Activated CD4-positive, alpha-beta memory T cell treated with anti-CD3 and anti-CD28 coated beads for 36 hours (primary cell): ENCODE results near the gene STAC3. TPM values are rescaled to one million over a fixed set of nuclear protein-coding genes. Genes with fewer than 3 reads are reported as not detected.

Experiments
- CTCF ChIA-PET: fragments of 350-600 bp; sonication (Branson Sonifier 250); formaldehyde crosslinking; loops from one replicate; lab custom pipeline; 2021; ENCODE audit warnings: antibody characterized with exemption, inconsistent platforms; lab: Charles Lee
- POLR2A ChIA-PET: fragments of 350-600 bp; sonication (Branson Sonifier 250); formaldehyde crosslinking; loops from one replicate; lab custom pipeline; 2021; ENCODE audit warnings: antibody characterized with exemption; lab: Charles Lee
- DNase-seq: peaks from one replicate; pipeline ENCODE4 v3.0.0-alpha.2; 2020
- H3K27ac Mint-ChIP-seq: one replicate; pipeline ENCODE4 v1.8.0; 2021; ENCODE audit warnings: mixed read lengths
- H3K27me3 Mint-ChIP-seq: one replicate; pipeline ENCODE4 v1.8.0; 2021; ENCODE audit warnings: mixed read lengths
- H3K36me3 Mint-ChIP-seq: one replicate; pipeline ENCODE4 v1.8.0; 2021; ENCODE audit warnings: mixed read lengths
- H3K4me1 Mint-ChIP-seq: one replicate; pipeline ENCODE4 v1.8.0; 2021; ENCODE audit warnings: low read depth, mixed read lengths
- H3K4me3 Mint-ChIP-seq: one replicate; pipeline ENCODE4 v1.8.0; 2021; ENCODE audit warnings: mild to moderate bottlenecking, mixed read lengths
- H3K9me3 Mint-ChIP-seq: one replicate; pipeline ENCODE4 v1.8.0; 2021; ENCODE audit warnings: mixed read lengths
- intact Hi-C: fragments of 100-400 bp; cut with micrococcal nuclease; formaldehyde crosslinking; loops from one replicate; pipeline ENCODE4 v1.15.1; 2023
- total RNA-seq, 2 experiments: library from RNA; stranded (reverse); gene quantifications; one replicate each; pipeline ENCODE4 v1.2.3, GENCODE V29; 2021

The STAC3 gene
- total RNA-seq, 2 experiments from 2014 or later: 1.9 to 2.0 TPM

DNA sequence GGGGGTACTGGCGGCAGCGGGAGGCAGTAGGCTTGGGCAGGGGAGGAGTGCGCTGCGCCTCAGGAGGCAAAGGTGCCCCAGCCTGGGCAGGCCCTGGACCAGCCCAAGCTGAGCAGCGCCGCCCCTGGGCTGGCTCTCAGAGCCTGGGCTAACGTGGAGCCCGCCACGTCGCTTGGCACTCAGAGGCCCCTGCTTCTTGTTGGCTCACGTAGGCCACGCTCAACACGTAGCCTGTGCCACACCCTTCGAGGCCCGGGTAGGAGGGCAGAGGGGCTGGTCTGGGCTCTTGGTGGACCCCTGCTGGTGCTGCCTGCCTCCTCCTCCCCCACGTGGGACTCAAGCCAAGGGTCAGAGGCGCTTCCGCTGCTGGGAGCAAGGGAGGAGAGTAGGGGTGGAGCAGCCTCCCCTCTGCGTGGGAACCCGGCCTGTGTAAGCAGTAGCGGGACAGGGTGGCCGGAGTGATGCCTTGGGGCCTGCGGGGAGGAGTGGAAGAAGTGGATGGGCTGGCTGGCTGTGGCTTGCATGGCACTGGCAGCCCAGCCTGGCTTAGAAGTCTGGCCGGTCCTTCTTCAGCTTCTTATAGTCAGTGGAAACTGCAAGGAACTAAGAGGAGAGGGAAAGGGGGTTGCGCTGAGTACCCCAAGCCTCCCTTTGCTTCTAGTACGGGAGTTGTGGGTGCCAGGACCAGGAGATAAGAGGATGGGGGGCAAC, 15.8 kb downstream of the STAC3 start:
- CTCF ChIA-PET: interaction anchor here (15.0 kb wide), 1 partner anchor 20 kb away, joined by 447 read pairs; the partner anchor contains the start of gene NXPH4
- POLR2A ChIA-PET: no interaction called here
- DNase-seq: no peak

GRCh38 chr12:57234571-57235016, 16.4 kb downstream of the STAC3 start:
- ChIA-PET POLR2A (no interaction called here), CTCF (interaction anchor here (1.6 to 1.7 kb wide), 2 partner anchors 10 to 20 kb away, joined by 5 to 6 read pairs; no protein-coding TSS in a partner anchor)
- intact Hi-C loops: loop anchor here (5.0 kb wide), 1 partner anchor 288 kb away; the partner anchor contains the start of genes DDIT3 and MBD6
- Mint-ChIP-seq H3K27ac (peak overlapping the region; percentile 3), H3K4me3 (no peak overlapping the region), H3K27me3 (peaks cover 18% of the 10 kb centered on the region), H3K9me3 (no peaks in the 10 kb centered on the region), H3K4me1 (peaks cover 58% of the 10 kb centered on the region), H3K36me3 (peaks cover 54% of the 10 kb centered on the region)
- DNase-seq: no peak

More for the DNA sequence above, 15.8 kb downstream of the STAC3 start:
- Mint-ChIP-seq H3K27me3 (peaks cover 18% of the 10 kb centered on the region), H3K36me3 (peaks cover 49% of the 10 kb centered on the region), H3K27ac (no peak overlapping the region), H3K4me1 (peaks cover 57% of the 10 kb centered on the region), H3K4me3 (no peak overlapping the region), H3K9me3 (no peaks in the 10 kb centered on the region)
- intact Hi-C loops: loop anchor here (5.0 kb wide), 1 partner anchor 287 kb away; the partner anchor contains the start of genes DDIT3 and MBD6

DNA sequence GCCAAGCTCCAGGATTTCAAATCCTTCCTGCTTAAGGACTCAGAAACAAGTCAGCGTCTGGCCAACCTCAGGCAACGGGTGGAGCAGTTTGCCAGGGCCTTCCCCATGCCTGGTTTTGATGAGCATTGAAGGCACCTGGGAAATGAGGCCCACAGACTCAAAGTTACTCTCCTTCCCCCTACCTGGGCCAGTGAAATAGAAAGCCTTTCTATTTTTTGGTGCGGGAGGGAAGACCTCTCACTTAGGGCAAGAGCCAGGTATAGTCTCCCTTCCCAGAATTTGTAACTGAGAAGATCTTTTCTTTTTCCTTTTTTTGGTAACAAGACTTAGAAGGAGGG, 16.8 kb downstream of the STAC3 start:
- POLR2A ChIA-PET: interaction anchor here (0.5 to 1.1 kb wide), 2 partner anchors 9 to 18 kb away, joined by 3 read pairs; no protein-coding TSS in a partner anchor
- Mint-ChIP-seq H3K27me3 (peaks cover 18% of the 10 kb centered on the region), H3K4me1 (peaks cover 61% of the 10 kb centered on the region), H3K36me3 (peaks cover 56% of the 10 kb centered on the region), H3K27ac (peak overlapping the region; percentile 3), H3K4me3 (no peak overlapping the region), H3K9me3 (no peaks in the 10 kb centered on the region)
- intact Hi-C loops: no loop called here
- CTCF ChIA-PET: interaction anchor here (1.6 to 13.3 kb wide), 3 partner anchors 7 to 20 kb away, joined by 5 to 447 read pairs (median 6); a partner anchor contains a TSS
- DNase-seq: no peak

DNA sequence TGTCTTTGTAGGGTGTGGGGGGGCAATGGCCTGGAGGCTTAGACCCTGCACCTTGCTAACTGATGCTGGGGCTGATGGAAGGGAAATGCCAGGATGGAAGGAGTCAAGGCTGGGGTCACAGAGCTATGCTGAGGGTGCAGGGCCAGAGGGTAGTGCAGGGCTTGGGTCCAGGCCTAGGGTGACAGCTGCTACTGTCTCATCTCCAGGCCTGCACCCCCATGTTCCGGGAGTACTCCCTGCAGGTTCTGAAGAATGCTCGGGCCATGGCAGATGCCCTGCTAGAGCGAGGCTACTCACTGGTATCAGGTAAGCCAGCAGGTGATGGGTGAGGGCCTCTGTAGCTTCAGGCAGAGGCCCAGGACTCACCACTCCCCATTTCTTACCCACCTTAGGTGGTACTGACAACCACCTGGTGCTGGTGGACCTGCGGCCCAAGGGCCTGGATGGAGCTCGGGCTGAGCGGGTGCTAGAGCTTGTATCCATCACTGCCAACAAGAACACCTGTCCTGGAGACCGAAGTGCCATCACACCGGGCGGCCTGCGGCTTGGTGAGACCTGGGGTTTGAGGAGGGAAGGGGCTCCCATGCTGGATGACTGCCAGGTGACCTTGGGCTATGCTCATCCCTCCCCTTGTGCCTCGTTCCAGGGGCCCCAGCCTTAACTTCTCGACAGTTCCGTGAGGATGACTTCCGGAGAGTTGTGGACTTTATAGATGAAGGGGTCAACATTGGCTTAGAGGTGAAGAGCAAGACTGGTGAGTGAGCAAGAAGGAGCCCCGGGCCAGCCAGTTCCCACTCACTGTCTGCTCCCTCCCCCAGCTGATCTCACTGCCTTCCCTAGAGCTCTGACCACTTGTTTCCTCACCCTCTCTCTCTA, 17.4 kb downstream of the STAC3 start:
- Mint-ChIP-seq H3K36me3 (peaks cover 56% of the 10 kb centered on the region), H3K4me1 (peaks cover 63% of the 10 kb centered on the region), H3K9me3 (no peaks in the 10 kb centered on the region), H3K27me3 (peaks cover 14% of the 10 kb centered on the region), H3K4me3 (no peak overlapping the region), H3K27ac (no peak overlapping the region)
- intact Hi-C loops: no loop called here
- no peak for DNase-seq
- CTCF ChIA-PET: interaction anchor here (1.6 to 13.3 kb wide), 3 partner anchors 7 to 19 kb away, joined by 5 to 447 read pairs (median 6); a partner anchor contains a TSS
- POLR2A ChIA-PET: interaction anchor here (0.5 to 1.1 kb wide), 4 partner anchors 9 to 38 kb away, joined by 3 to 4 read pairs (median 3); no protein-coding TSS in a partner anchor

DNA sequence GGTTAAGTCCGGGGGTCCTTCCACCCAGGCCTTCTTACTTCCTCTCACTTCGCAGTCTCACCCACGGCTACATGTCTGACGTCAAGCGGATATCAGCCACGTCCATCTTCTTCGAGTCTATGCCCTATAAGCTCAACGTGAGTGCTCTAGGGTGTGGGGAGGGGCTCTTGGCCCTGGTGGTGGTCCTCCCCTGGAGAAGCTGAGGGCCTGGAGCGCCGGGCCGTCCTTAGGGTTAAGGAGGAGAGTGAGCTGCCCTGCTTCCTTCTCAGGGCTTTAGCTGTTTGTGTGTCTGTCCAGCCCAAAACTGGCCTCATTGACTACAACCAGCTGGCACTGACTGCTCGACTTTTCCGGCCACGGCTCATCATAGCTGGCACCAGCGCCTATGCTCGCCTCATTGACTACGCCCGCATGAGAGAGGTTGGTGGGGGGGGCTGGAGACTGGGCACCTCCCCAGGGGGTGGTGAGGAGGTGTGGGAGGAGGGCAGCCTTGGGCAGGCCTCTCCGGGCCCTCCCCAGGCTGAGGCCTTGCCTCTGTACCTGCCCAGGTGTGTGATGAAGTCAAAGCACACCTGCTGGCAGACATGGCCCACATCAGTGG, 18.7 kb downstream of the STAC3 start:
- DNase-seq: no peak
- H3K27ac Mint-ChIP-seq: no peak overlapping the region
- peaks cover 56% of the 10 kb centered on the region for H3K36me3 Mint-ChIP-seq
- peak overlapping the region; percentile 23 for H3K4me3 Mint-ChIP-seq
- intact Hi-C loops: no loop called here
- peaks cover 55% of the 10 kb centered on the region for H3K4me1 Mint-ChIP-seq
- H3K9me3 Mint-ChIP-seq: no peaks in the 10 kb centered on the region
- peaks cover 9% of the 10 kb centered on the region for H3K27me3 Mint-ChIP-seq
- ChIA-PET CTCF (interaction anchor here (11.5 to 13.3 kb wide), 2 partner anchors 8 to 18 kb away, joined by 175 to 447 read pairs; partner anchors contain the start of gene NXPH4), POLR2A (interaction anchor here (3.5 kb wide), 1 partner anchor 7 kb away, joined by 38 read pairs; no protein-coding TSS in a partner anchor)

GRCh38 chr12:57231276-57232021, 19.5 kb downstream of the STAC3 start:
- peaks cover 56% of the 10 kb centered on the region for H3K36me3 Mint-ChIP-seq
- peaks cover 53% of the 10 kb centered on the region for H3K4me1 Mint-ChIP-seq
- POLR2A ChIA-PET: interaction anchor here (2.5 to 3.5 kb wide), 2 partner anchors 8 to 120 kb away, joined by 12 to 38 read pairs; partner anchors contain the start of gene STAT6
- peak overlapping the region; percentile 94 for H3K27ac Mint-ChIP-seq
- H3K4me3 Mint-ChIP-seq: peak overlapping the region; percentile 98
- no peaks in the 10 kb centered on the region for H3K9me3 Mint-ChIP-seq
- CTCF ChIA-PET: interaction anchor here (1.2 to 13.3 kb wide), 3 partner anchors 9 to 17 kb away, joined by 3 to 447 read pairs (median 175); partner anchors contain the start of gene NXPH4
- peaks cover 9% of the 10 kb centered on the region for H3K27me3 Mint-ChIP-seq
- no peak for DNase-seq
- intact Hi-C loops: no loop called here

- Mint-ChIP-seq H3K27ac (peak overlapping the region; percentile 94), H3K9me3 (no peaks in the 10 kb centered on the region), H3K4me3 (peak overlapping the region; percentile 98), H3K36me3 (peaks cover 58% of the 10 kb centered on the region), H3K27me3 (peaks cover 16% of the 10 kb centered on the region), H3K4me1 (peaks cover 54% of the 10 kb centered on the region)
- no peak for DNase-seq
- POLR2A ChIA-PET: interaction anchor here (1.0 to 3.5 kb wide), 6 partner anchors 9 to 547 kb away, joined by 3 to 38 read pairs (median 8); partner anchors contain the start of genes ARHGAP9 and STAT6
- CTCF ChIA-PET: interaction anchor here (1.2 to 13.3 kb wide), 7 partner anchors 10 to 229 kb away, joined by 3 to 447 read pairs (median 7); partner anchors contain the start of genes GLI1 and NXPH4
- intact Hi-C loops: no loop called here
Measured at GRCh38 chr12:57230381-57231155, 20.4 kb downstream of the STAC3 start.

DNA sequence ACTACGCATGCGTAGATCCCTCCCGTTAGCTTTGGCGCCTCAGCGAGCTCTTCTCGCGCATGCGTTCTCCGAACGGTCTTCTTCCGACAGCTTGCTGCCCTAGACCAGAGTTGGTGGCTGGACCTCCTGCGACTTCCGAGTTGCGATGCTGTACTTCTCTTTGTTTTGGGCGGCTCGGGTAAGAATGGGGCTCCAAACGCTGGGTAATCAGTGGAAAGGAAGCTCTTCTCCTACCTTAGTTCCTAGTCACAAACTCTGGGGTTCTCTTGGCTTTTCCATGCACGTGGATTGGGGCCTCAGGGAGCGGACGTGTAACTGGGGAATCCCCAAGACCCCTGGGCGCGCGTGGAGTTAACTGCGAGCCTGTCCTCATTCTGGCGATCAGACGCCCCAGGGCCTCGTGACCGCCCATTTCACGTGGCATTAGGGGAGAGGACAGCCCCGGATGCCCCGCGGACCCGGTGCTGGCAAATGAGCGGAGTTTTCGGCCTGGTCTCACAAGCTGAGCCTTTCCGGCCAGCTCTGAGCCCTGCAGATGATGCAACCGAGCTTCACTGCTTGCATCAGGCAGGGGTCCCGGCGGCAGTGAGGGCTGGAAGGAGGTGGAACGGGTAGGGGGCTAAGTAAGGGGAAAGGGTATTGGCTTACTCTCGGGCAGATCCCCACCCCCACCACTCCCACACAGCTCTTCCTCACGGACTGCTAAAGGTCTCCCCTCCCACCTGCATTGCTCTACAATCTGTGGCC, 21.2 kb downstream of the STAC3 start, which contains the start of gene SHMT2:
TSS of gene SHMT2 (plus strand) at position 78 of the 747 bp plus-strand sequence. CDS start at position 146, 68 bp downstream.
- ChIA-PET POLR2A (interaction anchor here (0.8 to 3.5 kb wide), 10 partner anchors 8 to 546 kb away, joined by 3 to 38 read pairs (median 6); partner anchors contain the start of genes ARHGAP9 and STAT6), CTCF (interaction anchor here (0.5 to 13.3 kb wide), 11 partner anchors 10 to 601 kb away, joined by 3 to 447 read pairs (median 4); partner anchors contain the start of genes GLI1 and NXPH4)
- intact Hi-C loops: loop anchor here (1.0 to 5.0 kb wide), 2 partner anchors 9 to 143 kb away; partner anchors contain the start of gene NAB2
- Mint-ChIP-seq H3K9me3 (no peaks in the 10 kb centered on the region), H3K36me3 (peaks cover 55% of the 10 kb centered on the region), H3K4me3 (peak within 1 kb of the TSS; percentile 98), H3K27me3 (peaks cover 20% of the 10 kb centered on the region), H3K4me1 (peaks cover 56% of the 10 kb centered on the region), H3K27ac (peak within 1 kb of the TSS; percentile 94)
- peak; percentile 96 for DNase-seq

- POLR2A ChIA-PET: interaction anchor here (0.8 to 3.5 kb wide), 8 partner anchors 8 to 251 kb away, joined by 3 to 38 read pairs (median 6); partner anchors contain the start of genes ARHGAP9 and STAT6
- intact Hi-C loops: loop anchor here (1.0 to 5.0 kb wide), 2 partner anchors 10 to 142 kb away; partner anchors contain the start of gene NAB2
- peaks cover 26% of the 10 kb centered on the region for H3K27me3 Mint-ChIP-seq
- no peaks in the 10 kb centered on the region for H3K9me3 Mint-ChIP-seq
- no peak for DNase-seq
- H3K27ac Mint-ChIP-seq: peak overlapping the region; percentile 94
- peaks cover 54% of the 10 kb centered on the region for H3K4me1 Mint-ChIP-seq
- H3K36me3 Mint-ChIP-seq: peaks cover 49% of the 10 kb centered on the region
- H3K4me3 Mint-ChIP-seq: peak overlapping the region; percentile 98
- CTCF ChIA-PET: interaction anchor here (0.5 to 13.3 kb wide), 11 partner anchors 10 to 600 kb away, joined by 3 to 447 read pairs (median 4); partner anchors contain the start of genes GLI1 and NXPH4
Measured at GRCh38 chr12:57229046-57229633, 21.8 kb downstream of the STAC3 start.
